Mucosa of gallbladder (tissue), 1 donor: ENCODE results near the gene TPBGL. TPM values are rescaled to one million over a fixed set of nuclear protein-coding genes. Genes with fewer than 3 reads are reported as not detected.
A peak's percentile ranks its signal among the peaks of the same experiment; 100 is the strongest.

Experiments used
- DNase-seq: peaks from one replicate; pipeline ENCODE4 v3.0.0-alpha.2; 2020; ENCODE audit warnings: low spot score
- total RNA-seq: library from RNA; stranded (reverse); gene quantifications from one replicate; pipeline ENCODE4 v1.2.1, GENCODE V29; 2021
- donor health status: DM: no; HTN: no; CAD: no.

TPBGL gene, protein sequence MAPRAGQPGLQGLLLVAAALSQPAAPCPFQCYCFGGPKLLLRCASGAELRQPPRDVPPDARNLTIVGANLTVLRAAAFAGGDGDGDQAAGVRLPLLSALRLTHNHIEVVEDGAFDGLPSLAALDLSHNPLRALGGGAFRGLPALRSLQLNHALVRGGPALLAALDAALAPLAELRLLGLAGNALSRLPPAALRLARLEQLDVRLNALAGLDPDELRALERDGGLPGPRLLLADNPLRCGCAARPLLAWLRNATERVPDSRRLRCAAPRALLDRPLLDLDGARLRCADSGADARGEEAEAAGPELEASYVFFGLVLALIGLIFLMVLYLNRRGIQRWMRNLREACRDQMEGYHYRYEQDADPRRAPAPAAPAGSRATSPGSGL
- 0.17 TPM for total RNA-seq

DNA sequence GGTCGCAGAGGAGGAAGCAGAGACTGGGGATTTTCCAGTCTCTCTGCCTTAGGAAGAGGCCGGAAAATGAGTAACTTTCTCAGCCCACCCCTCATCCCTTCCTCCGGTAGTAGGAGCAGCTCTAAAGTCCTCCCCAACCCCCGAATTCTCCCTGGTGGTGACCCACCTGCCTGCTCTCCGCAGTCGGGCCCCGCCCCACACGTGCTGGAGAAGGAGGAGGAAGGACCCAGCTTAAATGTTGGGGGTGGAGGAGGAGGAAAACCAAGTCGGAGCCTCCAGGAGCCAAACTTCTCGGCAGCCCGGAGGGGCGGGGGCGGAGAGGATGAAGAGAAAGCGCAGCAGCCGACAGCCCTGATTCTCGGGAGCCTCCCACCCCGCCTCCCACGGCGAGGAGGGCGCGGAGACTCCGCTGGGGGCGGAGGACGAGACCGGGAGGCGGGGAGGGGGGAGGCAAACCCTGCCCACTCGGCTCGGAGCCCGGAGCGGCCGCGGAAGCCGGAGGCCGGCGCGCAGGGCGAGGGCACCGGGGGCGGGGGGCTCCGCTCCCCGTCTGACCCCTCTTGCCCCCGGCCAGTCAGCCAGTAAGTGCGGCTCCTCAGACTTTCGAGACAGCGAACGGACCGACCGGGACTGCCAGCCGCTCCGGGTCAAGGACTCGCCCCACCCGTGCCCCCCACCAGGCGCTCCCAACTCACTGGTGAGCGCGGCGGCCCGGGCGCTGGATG lies at the start of gene TPBGL:
TPBGL (plus strand) TSS at position 464 of the 725 bp plus-strand sequence. CDS start 276 bp downstream, outside the sequence.
- DNase-seq = no peak

DNA sequence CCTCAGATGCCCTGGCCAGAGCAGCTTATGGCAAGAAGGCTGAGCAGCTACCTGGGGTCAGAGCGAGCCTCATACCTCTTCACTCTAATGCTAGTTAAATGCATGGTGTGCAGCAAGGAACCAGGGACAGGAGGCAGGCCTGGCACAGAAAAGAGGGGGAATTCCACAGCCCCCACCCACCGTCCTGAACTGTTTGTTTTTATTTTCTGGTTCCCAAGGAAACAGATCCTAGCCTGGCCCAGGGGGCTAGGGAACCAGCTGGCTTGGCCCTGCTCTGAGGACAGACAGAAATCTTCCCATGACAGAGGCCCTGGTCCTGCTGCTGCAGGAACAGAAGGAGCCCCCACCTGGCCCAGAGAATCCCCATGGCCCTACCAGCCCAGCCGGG lies 49.2 kb upstream of the TPBGL start:
- DNase-seq = no peak

DNA sequence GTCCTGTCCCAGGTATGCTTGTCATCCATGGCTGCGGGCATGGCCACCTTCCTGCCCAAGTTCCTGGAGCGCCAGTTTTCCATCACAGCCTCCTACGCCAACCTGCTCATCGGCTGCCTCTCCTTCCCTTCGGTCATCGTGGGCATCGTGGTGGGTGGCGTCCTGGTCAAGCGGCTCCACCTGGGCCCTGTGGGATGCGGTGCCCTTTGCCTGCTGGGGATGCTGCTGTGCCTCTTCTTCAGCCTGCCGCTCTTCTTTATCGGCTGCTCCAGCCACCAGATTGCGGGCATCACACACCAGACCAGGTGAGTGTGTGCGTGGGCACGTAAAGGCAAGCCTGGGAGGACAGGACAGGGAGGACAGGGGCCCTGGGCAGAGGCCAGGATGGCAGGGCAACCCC lies 47.3 kb upstream of the TPBGL start:
- DNase-seq = no peak

DNA sequence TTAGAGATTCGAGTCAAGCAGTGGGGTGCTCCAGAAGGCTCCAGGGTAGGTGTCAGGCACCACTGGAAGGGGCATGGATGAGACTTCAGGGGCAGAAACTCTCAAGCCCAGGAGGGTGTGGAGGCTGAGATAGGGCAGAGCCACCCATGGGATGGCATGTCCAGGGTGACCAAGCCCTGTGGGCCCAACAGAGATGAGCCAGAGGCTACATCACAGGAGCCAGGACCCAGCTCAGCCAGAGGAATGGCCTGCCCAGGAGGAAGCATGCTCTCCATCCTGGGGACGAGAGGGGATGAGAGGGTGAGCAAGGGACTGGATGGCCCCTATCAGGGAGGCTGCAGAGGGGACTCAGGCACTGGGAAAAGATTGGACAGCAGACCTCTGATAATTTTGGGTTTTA lies 46.9 kb upstream of the TPBGL start:
- no peak for DNase-seq

DNA sequence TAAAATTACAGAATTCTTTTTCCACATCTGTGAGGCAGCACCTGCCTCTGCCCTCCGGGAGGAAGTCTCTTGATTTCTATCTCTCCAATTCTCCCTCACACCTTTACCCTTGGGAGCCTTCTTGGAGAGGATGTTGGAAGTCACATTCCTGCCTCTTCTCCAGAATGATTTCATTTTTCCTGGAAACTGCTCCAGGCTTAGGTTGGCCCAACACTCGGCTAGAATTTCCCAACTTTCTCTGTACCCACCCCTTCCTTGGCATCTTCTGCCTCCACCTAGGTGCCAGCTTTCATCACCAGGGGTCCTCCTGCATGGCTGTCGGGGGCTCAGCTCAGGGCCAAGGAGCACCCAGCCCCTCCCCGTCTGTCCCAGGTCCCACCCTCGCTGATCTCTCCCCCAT lies 46.4 kb upstream of the TPBGL start:
- DNase-seq = no peak

DNA sequence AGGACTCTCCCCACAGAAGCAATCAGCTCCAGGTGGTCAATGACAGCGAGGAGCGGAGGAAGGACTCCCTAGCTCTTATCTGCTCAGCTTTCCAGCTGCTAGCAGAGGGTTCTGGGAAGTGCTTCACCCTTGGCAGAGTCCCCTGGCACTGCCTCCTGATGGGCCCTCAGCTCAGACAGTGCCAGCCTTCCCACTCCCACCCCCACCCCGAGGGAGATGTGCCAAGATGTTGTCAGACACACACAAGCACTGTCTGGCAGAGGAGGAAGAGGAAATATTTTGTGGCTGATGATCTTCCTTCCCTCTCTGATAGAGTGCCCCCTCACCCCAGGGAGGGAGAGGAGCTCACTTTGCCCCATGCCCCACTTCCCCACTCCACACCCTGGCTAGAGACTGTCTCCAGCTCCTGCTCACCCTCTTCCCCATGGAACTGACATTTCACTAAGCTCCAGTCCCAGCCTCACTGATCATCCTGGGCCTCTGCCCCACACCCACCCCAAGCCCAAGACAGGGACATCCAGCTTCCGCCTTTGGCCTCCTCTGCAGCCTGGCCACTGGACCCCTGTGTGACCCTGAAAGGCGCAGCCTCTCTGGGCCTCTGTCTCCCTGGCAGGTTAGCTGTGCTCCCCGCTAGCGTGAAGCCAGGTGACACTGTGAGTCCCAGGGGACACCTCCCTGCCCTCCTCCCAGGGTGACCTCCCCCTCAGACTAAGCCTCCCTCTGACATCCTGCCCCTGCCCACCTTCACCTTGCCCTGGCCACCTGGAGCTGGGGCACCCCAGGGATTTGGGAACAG lies 45.2 kb upstream of the TPBGL start:
- peak; percentile 62 for DNase-seq

DNA sequence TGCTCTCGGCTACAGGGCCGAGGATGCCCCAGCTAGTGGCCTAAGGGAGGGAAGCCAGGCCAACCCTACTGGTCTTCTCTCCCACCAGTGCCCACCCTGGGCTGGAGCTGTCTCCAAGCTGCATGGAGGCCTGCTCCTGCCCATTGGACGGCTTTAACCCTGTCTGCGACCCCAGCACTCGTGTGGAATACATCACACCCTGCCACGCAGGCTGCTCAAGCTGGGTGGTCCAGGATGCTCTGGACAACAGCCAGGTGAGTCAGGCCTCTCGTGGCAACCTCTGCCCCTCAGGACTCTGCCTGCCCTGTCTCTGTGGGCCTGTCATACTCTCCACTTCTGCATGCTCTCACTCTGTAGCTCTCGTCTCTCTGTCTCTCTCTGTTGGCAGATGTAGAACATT lies 44.1 kb upstream of the TPBGL start:
- DNase-seq = no peak

DNA sequence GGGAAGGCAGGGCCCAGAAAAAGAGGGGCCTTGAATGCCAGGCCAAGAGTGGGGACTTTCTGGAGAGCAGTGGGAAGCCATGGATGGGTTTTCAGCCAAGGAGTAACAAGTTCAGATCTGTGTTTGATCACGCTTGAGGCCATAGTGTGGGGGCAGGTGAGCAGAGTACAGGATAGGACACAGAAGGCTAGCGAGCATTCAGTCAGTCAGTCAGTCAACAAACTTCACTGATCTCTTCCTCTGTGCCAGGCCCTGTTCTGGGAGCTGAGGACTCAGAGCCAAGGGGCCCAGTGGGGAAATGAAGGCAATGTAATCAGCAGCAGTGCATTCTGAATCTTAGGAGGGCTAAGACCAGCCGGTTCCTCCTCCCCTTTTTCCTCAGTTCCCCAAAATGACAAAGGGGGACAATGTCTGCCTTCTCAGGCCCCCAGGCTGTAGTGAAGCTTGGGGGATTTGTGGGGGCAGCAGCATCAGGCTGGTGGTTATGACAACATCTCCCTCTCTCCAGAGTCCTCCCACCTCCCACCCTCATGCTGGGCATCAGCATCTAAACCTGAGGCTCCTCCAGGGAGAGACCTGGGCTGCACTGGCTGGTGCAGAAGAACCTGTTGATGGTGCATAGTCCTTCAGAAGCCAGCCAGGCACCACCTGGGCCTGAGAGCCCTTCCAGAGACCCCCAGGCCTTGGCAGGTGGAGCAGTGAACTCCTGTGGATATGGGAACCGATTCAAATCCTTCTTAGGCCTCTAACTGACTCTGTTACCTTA lies 42.9 kb upstream of the TPBGL start:
- DNase-seq = no peak

DNA sequence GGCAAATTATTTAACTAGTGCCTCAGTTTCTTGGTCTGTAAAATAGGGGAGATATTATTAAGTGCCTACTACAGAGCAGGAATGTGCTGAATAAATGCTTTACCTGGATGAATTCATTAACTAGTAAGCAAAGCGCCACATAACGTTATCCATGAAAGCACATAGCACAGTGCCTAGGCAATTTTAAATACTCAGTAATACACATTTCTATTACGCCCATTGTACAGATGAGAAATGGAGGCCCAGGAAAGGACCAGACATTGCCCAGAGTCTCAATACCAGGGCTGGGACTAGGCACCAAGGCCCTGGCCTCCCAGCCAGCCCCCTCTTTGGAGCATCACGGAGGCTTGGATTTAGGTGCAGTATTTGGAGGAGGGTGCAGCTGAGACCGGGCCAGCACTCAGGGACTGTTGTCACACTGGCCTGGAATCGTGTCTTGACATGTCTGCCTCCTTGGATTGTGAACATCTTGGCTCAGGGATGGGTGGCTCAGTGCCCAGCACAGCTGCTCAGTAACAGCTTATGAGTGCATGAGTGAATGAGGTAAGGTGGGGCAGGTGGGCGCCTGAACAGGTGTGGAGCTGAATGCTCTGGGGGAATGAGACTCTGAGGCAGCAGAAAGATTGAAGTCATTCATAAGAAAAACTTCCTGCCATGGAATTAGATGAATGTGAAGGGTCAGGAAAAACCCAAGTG lies 42.1 kb upstream of the TPBGL start:
- DNase-seq = no peak

DNA sequence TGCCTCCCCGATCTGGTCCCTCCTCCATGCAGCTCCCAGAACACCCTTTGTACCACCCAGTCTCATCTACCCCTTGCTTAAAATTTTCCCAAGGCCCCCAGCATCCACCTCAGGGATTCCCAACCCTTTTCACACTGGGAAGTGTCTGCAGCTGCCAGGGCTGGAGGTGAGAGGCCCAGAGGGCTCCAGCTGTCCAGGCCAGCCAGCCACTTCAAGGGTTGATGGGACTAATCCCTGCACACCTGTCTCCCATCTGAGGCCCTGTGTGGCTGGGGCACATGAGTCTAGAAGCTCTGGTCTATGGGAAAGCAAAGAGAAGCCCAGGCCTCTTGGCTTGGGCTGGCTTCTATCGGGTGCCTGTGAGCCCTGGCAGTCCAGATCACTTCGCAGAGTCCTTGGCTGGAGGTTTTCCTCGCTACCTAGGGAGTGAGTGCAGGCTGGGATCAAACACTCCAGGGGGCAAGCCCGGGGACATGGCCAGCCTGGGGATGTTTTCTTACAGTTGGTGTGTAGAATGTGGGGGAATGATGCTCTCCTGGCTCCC lies 41.1 kb upstream of the TPBGL start:
- no peak for DNase-seq

DNA sequence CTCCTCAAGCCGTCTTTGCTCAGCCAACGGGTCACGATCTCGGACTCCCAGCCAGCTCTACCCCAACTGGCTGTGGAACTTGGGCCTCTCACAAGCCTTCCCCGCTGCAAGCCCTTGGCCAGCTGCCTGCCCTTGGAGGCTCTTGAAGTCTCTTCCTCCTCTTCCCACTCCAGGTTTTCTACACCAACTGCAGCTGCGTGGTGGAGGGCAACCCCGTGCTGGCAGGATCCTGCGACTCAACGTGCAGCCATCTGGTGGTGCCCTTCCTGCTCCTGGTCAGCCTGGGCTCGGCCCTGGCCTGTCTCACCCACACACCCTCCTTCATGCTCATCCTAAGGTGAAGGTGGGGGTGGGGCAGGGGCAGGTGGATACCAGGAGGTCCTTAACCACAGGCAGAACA lies 40.5 kb upstream of the TPBGL start:
- peak; percentile 17 for DNase-seq

DNA sequence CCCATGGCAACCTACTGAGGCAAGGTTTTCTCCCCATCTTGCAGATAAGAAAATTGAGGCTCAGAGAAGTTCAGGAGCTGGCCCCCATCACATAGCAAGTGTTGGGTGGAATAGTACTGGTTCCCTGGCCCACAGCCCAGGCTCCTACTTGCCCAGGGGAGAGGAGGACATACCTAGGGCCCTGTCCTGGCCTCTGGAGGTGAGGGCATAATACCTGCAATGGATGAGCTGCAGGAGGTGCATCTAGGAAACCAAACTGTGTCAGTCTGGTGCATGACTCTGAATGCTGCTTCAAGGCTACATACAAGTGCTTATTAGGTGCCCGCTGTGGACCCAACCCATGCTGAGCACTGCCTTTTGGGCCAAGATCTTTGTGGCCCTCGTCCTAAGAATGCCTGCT lies 40.0 kb upstream of the TPBGL start:
- DNase-seq = no peak

DNA sequence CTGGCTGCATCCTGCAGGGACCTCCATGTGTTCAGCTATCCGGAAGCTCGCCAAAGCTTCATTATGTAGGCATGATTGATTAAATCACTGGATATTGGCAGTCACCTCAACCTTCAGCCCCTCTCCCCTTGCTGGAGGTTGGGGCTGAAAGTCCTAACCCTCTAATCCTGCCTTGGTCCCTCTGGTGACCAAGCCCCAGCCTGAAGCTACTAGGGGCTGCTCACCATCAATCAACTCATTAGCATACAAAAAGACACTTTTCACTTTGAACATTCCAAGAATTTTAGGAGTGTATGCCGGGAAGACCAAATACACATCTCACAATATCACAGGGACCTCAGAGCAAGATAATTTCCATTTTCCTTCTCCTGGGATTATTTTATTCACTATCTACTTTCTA lies 38.8 kb upstream of the TPBGL start:
- no peak for DNase-seq

DNA sequence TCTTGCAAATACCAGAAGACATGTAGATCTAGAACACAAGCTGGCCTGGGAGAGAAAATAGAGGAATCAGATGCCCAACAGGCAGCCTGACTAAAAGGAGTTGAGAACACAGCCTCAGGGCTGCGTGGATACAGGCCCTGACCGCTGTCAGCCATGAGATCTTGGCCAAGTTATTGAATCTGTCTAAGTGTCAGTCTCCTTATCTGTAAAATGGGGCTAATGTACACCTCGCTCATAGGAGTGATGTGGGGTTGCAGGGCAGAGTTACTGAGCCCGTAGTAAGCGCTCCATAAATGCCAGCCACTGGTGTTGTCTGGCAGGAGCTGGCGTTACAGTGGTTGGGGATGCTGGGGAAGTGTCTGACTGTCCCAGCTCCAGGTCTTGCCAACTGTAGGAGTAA lies 38.4 kb upstream of the TPBGL start:
- no peak for DNase-seq

DNA sequence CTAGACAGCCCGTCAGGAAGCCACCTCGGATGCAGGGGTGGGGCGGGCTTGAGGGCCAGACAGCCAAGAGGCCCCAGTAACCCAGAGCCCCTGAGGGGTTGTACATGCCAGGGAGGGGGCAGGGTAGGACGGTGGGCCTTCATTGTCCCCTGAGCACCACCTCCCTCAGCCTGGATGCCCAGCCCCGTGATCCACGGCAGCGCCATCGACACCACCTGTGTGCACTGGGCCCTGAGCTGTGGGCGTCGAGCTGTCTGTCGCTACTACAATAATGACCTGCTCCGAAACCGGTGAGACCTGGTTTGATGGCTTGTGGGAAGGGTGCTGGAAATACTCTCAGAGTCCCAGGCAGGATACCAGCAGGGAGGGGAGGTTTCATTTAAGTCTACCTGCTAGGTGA lies 37.4 kb upstream of the TPBGL start:
- no peak for DNase-seq

DNA sequence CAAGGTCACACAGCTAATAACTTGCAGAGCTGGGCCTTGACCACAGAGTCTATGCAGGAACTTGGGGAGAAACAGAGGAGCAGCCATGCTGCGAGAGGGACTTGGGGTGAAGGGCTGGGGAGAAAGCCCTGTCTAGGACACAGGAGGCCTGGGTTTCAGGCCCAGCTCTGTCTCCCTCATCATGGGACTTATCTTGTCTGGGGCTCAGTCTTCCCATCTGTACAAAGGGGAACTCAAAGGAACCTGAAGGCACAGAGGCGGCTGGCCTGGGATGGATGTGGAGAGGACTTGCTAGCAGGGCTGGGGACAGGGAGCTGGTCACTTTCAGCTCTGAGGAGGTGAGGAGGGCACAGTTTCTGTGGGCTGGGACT lies 36.9 kb upstream of the TPBGL start:
- no peak for DNase-seq

DNA sequence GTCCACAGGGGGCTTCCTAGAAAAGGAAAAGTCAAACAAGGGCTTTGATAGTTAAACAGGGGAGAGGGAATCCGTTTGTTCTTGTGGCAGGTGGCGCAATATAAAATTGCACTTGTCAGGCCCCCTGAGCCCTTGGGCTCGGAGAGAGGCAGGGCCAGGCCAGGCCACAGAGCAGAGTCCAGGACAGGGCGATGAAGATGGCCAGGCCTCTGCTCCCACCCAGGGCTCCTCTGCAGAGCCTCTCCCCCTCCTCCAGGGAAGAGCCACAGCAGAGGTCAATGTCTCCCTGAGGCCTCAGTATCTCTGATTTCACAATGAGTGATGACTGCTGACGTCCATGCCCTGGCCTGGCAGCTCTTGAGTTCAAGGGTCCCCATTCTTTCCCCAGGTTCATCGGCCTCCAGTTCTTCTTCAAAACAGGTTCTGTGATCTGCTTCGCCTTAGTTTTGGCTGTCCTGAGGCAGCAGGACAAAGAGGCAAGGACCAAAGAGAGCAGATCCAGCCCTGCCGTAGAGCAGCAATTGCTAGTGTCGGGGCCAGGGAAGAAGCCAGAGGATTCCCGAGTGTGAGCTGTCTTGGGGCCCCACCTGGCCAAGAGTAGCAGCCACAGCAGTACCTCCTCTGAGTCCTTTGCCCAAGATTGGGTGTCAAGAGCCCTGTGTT lies 36.4 kb upstream of the TPBGL start:
- DNase-seq = no peak

DNA sequence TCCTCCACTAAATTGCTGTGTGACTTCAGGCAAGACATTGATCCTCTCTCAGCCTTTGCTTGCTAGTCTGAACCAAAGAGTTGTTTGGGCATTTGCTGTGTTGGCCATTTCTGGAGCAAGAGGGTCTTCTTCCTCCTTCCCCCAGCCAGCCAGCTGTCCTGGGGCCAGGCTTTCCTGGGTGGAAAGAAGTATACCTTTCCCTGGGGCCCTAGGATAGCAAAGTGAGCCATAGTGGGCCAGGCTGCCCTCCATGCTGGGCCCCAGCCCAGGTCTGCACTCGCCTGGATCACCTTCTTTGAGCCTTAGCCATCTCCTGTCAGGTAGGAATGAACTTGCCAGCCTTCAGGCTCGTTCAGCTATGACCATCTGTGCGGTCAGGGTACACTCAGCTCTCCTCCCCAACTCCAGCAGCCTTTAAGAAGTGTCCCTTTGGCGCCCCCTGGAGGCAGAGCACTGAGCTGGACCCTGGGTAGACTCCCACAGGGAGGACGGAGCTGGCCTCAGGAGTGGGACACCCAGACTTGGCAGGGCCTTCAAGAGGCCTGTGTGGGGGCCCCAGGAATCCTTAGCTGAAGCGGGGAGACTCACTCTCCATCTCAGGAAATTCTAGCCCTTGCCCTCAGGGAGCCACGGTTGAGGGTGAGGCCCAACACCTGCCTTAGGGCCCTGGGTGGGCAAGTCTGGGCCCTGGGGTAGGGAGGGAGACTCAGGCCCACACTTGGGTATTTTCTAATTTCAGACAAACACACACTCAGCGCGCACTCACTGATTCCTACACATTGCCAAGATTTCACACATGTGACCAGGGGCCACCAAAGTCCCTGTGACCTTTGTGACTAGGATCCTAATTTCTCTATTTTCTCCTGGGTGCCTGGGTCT lies 35.6 kb upstream of the TPBGL start:
- DNase-seq = peak; percentile 90

DNA sequence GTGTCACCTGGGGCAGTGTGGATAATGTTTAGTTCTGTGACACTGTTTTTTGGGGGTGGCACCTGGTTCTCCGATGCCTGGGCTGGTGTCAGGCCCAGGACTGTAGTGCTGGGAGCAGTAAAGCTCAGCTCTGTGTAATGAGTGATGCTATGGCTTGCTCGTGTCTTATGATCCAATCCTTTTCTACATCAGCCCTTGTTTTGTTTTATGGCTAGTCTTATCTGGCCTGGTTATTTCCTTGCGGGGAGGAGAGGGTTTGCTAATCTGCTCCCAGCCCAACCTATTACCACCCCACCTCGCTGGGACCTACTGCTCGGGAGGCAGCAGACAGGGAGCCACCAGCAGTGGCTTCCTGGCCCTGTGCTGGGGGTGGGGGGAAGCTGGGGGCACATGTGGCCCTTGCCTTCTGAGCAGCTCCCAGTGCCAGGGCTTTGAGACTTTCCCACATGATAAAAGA lies 35.0 kb upstream of the TPBGL start:
- DNase-seq = no peak
